ENCODE data around the gene CTBP1.

GRCh38 chr4:1164444-1164843, 84.5 kb downstream of the CTBP1 start:
- TF ChIP-seq EZH2 (IDR thresholded peaks at IDR 0.05; ENCODE audit: insufficient read depth, poor library complexity, severe bottlenecking) (no peak), EZH2phosphoT487 (IDR thresholded peaks at IDR 0.05; ENCODE audit: insufficient read depth, low read depth) (no peak)

Measured in GM23248 (cell line).